ENCODE results near the gene ASIC4. TPM values are rescaled to one million over a fixed set of nuclear protein-coding genes. Genes with fewer than 3 reads are reported as not detected.

ASIC4 gene
- total RNA-seq, 1 experiment from 2014 or later = 0.79 TPM

DNA sequence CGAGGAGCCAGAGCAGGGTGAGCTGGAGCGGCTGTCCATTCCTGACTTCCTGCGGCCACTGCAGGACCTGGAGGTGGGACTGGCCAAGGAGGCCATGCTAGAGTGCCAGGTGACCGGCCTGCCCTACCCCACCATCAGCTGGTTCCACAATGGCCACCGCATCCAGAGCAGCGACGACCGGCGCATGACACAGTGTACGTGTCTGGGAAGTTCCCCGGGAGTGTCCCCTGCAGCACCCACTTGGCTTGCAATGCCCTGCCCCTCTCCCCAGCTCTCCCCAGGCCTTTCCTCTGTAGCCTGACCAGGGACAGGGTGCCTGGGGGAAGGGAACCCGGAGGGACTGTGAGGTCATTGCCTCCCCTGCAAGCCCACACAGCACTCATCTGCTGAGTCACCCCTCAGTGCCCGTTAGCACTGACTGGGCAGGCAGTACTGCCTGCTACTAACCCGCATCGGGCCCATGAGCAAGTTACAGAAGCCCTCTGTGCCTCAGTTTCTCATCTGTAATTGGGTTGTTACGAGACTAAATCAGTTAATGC is 45.0 kb upstream of the ASIC4 start:
- no peaks in the 10 kb centered on the region for H3K9me3 Mint-ChIP-seq
- H3K27ac Mint-ChIP-seq = no peak overlapping the region
- CTCF ChIA-PET = interaction anchor here (1.3 to 35.9 kb wide), 4 partner anchors 10 to 56 kb away, joined by 3 to 2316 read pairs (median 9); partner anchors contain the start of genes ASIC4, CHPF and TMEM198
- TF ChIP-seq NR1H2 (CRISPR knock-in tag; IDR thresholded peaks at IDR 0.05) (no peak), MXD4 (CRISPR knock-in tag; IDR thresholded peaks at IDR 0.05; ENCODE audit: borderline replicate concordance) (no peak), ZNF671 (CRISPR knock-in tag; IDR thresholded peaks at IDR 0.05) (no peak), ZBTB43 (CRISPR knock-in tag; IDR thresholded peaks at IDR 0.05) (no peak), TEAD4 (CRISPR knock-in tag; IDR thresholded peaks at IDR 0.05) (no peak), ZNF263 (CRISPR knock-in tag; IDR thresholded peaks at IDR 0.05; ENCODE audit: low read depth) (no peak), CBFB (CRISPR knock-in tag; IDR thresholded peaks at IDR 0.05; ENCODE audit: low read depth) (no peak), SP1 (CRISPR knock-in tag; conservative IDR thresholded peaks at IDR 0.05) (no peak), ZNF121 (CRISPR knock-in tag; IDR thresholded peaks at IDR 0.05) (no peak), ZNF423 (CRISPR knock-in tag; IDR thresholded peaks at IDR 0.05) (no peak), FOXJ3 (CRISPR knock-in tag; IDR thresholded peaks at IDR 0.05; ENCODE audit: borderline replicate concordance) (no peak)
- TF ChIP-seq, protein P1, sequence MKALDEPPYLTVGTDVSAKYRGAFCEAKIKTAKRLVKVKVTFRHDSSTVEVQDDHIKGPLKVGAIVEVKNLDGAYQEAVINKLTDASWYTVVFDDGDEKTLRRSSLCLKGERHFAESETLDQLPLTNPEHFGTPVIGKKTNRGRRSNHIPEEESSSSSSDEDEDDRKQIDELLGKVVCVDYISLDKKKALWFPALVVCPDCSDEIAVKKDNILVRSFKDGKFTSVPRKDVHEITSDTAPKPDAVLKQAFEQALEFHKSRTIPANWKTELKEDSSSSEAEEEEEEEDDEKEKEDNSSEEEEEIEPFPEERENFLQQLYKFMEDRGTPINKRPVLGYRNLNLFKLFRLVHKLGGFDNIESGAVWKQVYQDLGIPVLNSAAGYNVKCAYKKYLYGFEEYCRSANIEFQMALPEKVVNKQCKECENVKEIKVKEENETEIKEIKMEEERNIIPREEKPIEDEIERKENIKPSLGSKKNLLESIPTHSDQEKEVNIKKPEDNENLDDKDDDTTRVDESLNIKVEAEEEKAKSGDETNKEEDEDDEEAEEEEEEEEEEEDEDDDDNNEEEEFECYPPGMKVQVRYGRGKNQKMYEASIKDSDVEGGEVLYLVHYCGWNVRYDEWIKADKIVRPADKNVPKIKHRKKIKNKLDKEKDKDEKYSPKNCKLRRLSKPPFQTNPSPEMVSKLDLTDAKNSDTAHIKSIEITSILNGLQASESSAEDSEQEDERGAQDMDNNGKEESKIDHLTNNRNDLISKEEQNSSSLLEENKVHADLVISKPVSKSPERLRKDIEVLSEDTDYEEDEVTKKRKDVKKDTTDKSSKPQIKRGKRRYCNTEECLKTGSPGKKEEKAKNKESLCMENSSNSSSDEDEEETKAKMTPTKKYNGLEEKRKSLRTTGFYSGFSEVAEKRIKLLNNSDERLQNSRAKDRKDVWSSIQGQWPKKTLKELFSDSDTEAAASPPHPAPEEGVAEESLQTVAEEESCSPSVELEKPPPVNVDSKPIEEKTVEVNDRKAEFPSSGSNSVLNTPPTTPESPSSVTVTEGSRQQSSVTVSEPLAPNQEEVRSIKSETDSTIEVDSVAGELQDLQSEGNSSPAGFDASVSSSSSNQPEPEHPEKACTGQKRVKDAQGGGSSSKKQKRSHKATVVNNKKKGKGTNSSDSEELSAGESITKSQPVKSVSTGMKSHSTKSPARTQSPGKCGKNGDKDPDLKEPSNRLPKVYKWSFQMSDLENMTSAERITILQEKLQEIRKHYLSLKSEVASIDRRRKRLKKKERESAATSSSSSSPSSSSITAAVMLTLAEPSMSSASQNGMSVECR (CRISPR knock-in tag; IDR thresholded peaks at IDR 0.05; ENCODE audit: borderline replicate concordance) = no peak
- TF ChIP-seq, protein P2, sequence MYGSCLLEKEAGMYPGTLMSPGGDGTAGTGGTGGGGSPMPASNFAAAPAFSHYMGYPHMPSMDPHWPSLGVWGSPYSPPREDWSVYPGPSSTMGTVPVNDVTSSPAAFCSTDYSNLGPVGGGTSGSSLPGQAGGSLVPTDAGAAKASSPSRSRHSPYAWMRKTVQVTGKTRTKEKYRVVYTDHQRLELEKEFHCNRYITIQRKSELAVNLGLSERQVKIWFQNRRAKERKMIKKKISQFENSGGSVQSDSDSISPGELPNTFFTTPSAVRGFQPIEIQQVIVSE (CRISPR knock-in tag; IDR thresholded peaks at IDR 0.05; ENCODE audit: borderline replicate concordance) = no peak
- TF ChIP-seq, protein P3, sequence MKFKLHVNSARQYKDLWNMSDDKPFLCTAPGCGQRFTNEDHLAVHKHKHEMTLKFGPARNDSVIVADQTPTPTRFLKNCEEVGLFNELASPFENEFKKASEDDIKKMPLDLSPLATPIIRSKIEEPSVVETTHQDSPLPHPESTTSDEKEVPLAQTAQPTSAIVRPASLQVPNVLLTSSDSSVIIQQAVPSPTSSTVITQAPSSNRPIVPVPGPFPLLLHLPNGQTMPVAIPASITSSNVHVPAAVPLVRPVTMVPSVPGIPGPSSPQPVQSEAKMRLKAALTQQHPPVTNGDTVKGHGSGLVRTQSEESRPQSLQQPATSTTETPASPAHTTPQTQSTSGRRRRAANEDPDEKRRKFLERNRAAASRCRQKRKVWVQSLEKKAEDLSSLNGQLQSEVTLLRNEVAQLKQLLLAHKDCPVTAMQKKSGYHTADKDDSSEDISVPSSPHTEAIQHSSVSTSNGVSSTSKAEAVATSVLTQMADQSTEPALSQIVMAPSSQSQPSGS (CRISPR knock-in tag; IDR thresholded peaks at IDR 0.05; ENCODE audit: borderline replicate concordance, low read depth) = no peak
- TF ChIP-seq, protein P4, sequence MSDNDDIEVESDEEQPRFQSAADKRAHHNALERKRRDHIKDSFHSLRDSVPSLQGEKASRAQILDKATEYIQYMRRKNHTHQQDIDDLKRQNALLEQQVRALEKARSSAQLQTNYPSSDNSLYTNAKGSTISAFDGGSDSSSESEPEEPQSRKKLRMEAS (CRISPR knock-in tag; IDR thresholded peaks at IDR 0.05) = no peak
- TF ChIP-seq, protein P5, sequence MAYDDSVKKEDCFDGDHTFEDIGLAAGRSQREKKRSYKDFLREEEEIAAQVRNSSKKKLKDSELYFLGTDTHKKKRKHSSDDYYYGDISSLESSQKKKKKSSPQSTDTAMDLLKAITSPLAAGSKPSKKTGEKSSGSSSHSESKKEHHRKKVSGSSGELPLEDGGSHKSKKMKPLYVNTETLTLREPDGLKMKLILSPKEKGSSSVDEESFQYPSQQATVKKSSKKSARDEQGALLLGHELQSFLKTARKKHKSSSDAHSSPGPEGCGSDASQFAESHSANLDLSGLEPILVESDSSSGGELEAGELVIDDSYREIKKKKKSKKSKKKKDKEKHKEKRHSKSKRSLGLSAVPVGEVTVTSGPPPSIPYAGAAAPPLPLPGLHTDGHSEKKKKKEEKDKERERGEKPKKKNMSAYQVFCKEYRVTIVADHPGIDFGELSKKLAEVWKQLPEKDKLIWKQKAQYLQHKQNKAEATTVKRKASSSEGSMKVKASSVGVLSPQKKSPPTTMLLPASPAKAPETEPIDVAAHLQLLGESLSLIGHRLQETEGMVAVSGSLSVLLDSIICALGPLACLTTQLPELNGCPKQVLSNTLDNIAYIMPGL (CRISPR knock-in tag; IDR thresholded peaks at IDR 0.05) = no peak
- POLR2A ChIA-PET = no interaction called here
- no peaks in the 10 kb centered on the region for H3K36me3 Mint-ChIP-seq
- H3K4me1 Mint-ChIP-seq = no peaks in the 10 kb centered on the region
- DNase-seq (ENCODE audit: low spot score) (no peak), ATAC-seq (no peak)
- no peak overlapping the region for H3K4me3 Mint-ChIP-seq
- no peaks in the 10 kb centered on the region; the same call in 1 of the 2 replicates for H3K27me3 Mint-ChIP-seq (ENCODE audit: low read depth)

Data from WTC11 (cell line).